Inflammatory macrophage treated with lipopolysaccharide for 1 hour (primary cell): ENCODE measurements around the gene IL3RA.
"Not testable (repeated sequence)": the region's sequence is repeated elsewhere in the genome, so short reads cannot be mapped to it uniquely, and the experiment has no call there.

ENCODE experiments used
- DNase-seq, 2 donors: peaks; one replicate each; pipeline ENCODE4 v3.0.0-alpha.2; 2020 to 2022

IL3RA gene

GRCh38 chrX:1426321-1426720 lies 89.7 kb downstream of the IL3RA start:
- not testable (repeated sequence) for DNase-seq

- DNase-seq, result no peak
Observed at GRCh38 chrX:1427756-1428155, 91.2 kb downstream of the IL3RA start.

- no peak for DNase-seq
Observed at GRCh38 chrX:1430451-1430850, 93.9 kb downstream of the IL3RA start.
